Neural cell (in vitro differentiated cells): ENCODE measurements around the gene ZRANB1. TPM values are rescaled to one million over a fixed set of nuclear protein-coding genes. Genes with fewer than 3 reads are reported as not detected.

Source experiments
- H2AFZ ChIP-seq: fragments of 200-600, 300-800 bp; sonication (generic), shearing (Covaris generic); 2 replicates; pipeline ENCODE4 v1.6.0; 2014; ENCODE audit warnings: low read depth, mild to moderate bottlenecking, antibody characterized with exemption, low read length, moderate library complexity
- H3F3A ChIP-seq: fragments of 200-600 bp; shearing (Covaris generic); 2 replicates; pipeline ENCODE4 v1.6.1; 2016; ENCODE audit warnings: mild to moderate bottlenecking, moderate library complexity, mixed read lengths, antibody characterized with exemption, low read length; ENCODE audit not compliant: insufficient read depth, poor library complexity, severe bottlenecking
- H3K27ac ChIP-seq: fragments of 200-600, 300-800 bp; sonication (generic), shearing (Covaris generic); 2 replicates; pipeline ENCODE4 v1.5.1; 2014; ENCODE audit warnings: mild to moderate bottlenecking, low read length, moderate library complexity
- H3K27me3 ChIP-seq: fragments of 300-800, 200-600 bp; sonication (generic), shearing (Covaris generic); 2 replicates; pipeline ENCODE4 v1.6.0; 2014; ENCODE audit warnings: mild to moderate bottlenecking, low read depth, low read length, moderate library complexity; ENCODE audit not compliant: insufficient read depth
- H3K36me3 ChIP-seq: fragments of 300-800, 200-600 bp; sonication (generic), shearing (Covaris generic); 2 replicates; pipeline ENCODE4 v1.5.1; 2014; ENCODE audit warnings: mild to moderate bottlenecking, antibody characterized with exemption, low read length, moderate library complexity; ENCODE audit not compliant: insufficient read depth
- H3K4me2 ChIP-seq: fragments of 300-800, 200-600 bp; sonication (generic), shearing (Covaris generic); 2 replicates; pipeline ENCODE4 v1.6.0; 2014; ENCODE audit warnings: mild to moderate bottlenecking, low read length
- H3K4me3 ChIP-seq: fragments of 300-800, 200-600 bp; sonication (generic), shearing (Covaris generic); 2 replicates; pipeline ENCODE4 v1.5.1; 2014; ENCODE audit warnings: mild to moderate bottlenecking, low read length, moderate library complexity
- H3K79me2 ChIP-seq: fragments of 200-600 bp; shearing (Covaris generic); replicated peaks from 2 replicates; pipeline ENCODE4 v1.6.0; 2014; ENCODE audit warnings: mild to moderate bottlenecking, low read length, moderate library complexity; ENCODE audit not compliant: insufficient read depth
- H3K9ac ChIP-seq: fragments of 300-800, 200-600 bp; sonication (generic), shearing (Covaris generic); 2 replicates; pipeline ENCODE4 v1.6.1; 2016; ENCODE audit warnings: mild to moderate bottlenecking, low read length, mixed read lengths
- H3K9me2 ChIP-seq: fragments of 200-600 bp; shearing (Covaris generic); 2 replicates; pipeline ENCODE4 v1.6.1; 2016; ENCODE audit warnings: mild to moderate bottlenecking, low read length, mixed read lengths; ENCODE audit not compliant: insufficient read depth
- H3K9me3 ChIP-seq: fragments of 200-600, 300-800 bp; sonication (generic), shearing (Covaris generic); 2 replicates; pipeline ENCODE4 v1.6.1; 2016; ENCODE audit warnings: mild to moderate bottlenecking, mixed run types, low read length, moderate library complexity, mixed read lengths
- H4K20me1 ChIP-seq: fragments of 200-600 bp; shearing (Covaris generic); 2 replicates; pipeline ENCODE4 v1.6.1; 2016; ENCODE audit warnings: mild to moderate bottlenecking, mixed run types; ENCODE audit not compliant: insufficient read depth
- EP300 ChIP-seq: fragments of 450-650 bp; conservative IDR thresholded peaks from 2 replicates; pipeline ENCODE4 v1.6.1; 2014; ENCODE audit warnings: antibody characterized with exemption, mild to moderate bottlenecking, moderate library complexity; ENCODE audit not compliant: poor library complexity, severe bottlenecking
- EZH2 ChIP-seq: fragments of 200-600, 300-800 bp; shearing (Covaris generic), sonication (generic); IDR thresholded peaks from 2 replicates; pipeline ENCODE4 v1.6.1; 2014; ENCODE audit warnings: antibody characterized with exemption, low read length, borderline replicate concordance, mild to moderate bottlenecking; ENCODE audit not compliant: insufficient read depth, poor library complexity, severe bottlenecking
- MXI1 ChIP-seq: fragments of 450-650 bp; conservative IDR thresholded peaks from 2 replicates; pipeline ENCODE4 v1.6.1; 2014; ENCODE audit warnings: antibody characterized with exemption, mild to moderate bottlenecking; ENCODE audit not compliant: poor library complexity, severe bottlenecking
- POLR2AphosphoS5 ChIP-seq: IDR thresholded peaks from 2 replicates; pipeline ENCODE4 v1.6.1; 2012
- RAD21 ChIP-seq: fragments of 450-650 bp; conservative IDR thresholded peaks from 2 replicates; pipeline ENCODE4 v1.6.1; 2014; ENCODE audit warnings: antibody characterized with exemption, mild to moderate bottlenecking, moderate library complexity
- REST ChIP-seq: IDR thresholded peaks from 2 replicates; pipeline ENCODE4 v1.6.1; 2012; ENCODE audit warnings: borderline replicate concordance
- SMC3 ChIP-seq: fragments of 450-650 bp; conservative IDR thresholded peaks from 2 replicates; pipeline ENCODE4 v1.6.1; 2014; ENCODE audit warnings: antibody characterized with exemption, mild to moderate bottlenecking, moderate library complexity; ENCODE audit not compliant: poor library complexity
- TAF1 ChIP-seq: IDR thresholded peaks from 2 replicates; pipeline ENCODE4 v1.6.1; 2012; ENCODE audit warnings: low read depth
- polyA plus RNA-seq: library from polyadenylated mRNA; depleted of rRNA; stranded (reverse); fragments of >200 nt; gene quantifications from 2 replicates; pipeline ENCODE4 v1.2.3, GENCODE V29; 2014
- TF ChIP-seq, protein P1 (sequence below): fragments of 450-650 bp; IDR thresholded peaks from 2 replicates; pipeline ENCODE4 v1.5.1; 2014; ENCODE audit warnings: antibody characterized with exemption, mild to moderate bottlenecking, moderate library complexity; ENCODE audit not compliant: poor library complexity, severe bottlenecking

The ZRANB1 gene
- polyA plus RNA-seq, 1 donor from 2014 or later = 47.7 TPM

DNA sequence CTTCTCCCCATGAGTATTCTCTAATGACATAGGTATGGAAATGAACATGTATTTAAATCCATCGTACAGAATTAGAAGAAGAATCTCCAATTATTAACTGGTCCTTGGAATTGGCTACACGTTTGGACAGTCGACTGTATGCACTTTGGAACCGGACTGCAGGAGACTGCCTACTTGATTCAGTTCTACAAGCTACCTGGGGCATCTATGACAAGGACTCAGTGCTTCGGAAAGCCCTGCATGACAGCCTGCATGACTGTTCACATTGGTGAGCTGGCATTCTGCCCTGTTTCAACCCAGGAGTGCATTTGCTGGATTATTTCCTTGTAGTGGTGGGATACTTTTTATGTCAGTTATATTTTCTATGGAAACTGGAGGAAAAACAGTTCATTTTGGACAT is 32.2 kb downstream of the ZRANB1 start:
- H3K9me3 ChIP-seq = no peaks in the 10 kb centered on the region
- TF ChIP-seq EZH2 (no peak), POLR2AphosphoS5 (no peak), MXI1 (no peak), TAF1 (no peak), SMC3 (no peak), REST (no peak), EP300 (no peak), RAD21 (no peak)
- TF ChIP-seq, protein P1, sequence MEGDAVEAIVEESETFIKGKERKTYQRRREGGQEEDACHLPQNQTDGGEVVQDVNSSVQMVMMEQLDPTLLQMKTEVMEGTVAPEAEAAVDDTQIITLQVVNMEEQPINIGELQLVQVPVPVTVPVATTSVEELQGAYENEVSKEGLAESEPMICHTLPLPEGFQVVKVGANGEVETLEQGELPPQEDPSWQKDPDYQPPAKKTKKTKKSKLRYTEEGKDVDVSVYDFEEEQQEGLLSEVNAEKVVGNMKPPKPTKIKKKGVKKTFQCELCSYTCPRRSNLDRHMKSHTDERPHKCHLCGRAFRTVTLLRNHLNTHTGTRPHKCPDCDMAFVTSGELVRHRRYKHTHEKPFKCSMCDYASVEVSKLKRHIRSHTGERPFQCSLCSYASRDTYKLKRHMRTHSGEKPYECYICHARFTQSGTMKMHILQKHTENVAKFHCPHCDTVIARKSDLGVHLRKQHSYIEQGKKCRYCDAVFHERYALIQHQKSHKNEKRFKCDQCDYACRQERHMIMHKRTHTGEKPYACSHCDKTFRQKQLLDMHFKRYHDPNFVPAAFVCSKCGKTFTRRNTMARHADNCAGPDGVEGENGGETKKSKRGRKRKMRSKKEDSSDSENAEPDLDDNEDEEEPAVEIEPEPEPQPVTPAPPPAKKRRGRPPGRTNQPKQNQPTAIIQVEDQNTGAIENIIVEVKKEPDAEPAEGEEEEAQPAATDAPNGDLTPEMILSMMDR = no peak
- no peaks in the 10 kb centered on the region for H3K27me3 ChIP-seq
- no peaks in the 10 kb centered on the region for H3F3A ChIP-seq
- H3K9me2 ChIP-seq = no peaks in the 10 kb centered on the region
- H2AFZ ChIP-seq = no peak overlapping the region
- H3K27ac ChIP-seq = no peak overlapping the region
- H3K79me2 ChIP-seq = peaks cover 11% of the 10 kb centered on the region
- no peak overlapping the region for H3K4me2 ChIP-seq
- H3K36me3 ChIP-seq = peaks cover 9% of the 10 kb centered on the region
- no peaks in the 10 kb centered on the region for H4K20me1 ChIP-seq
- no peak overlapping the region for H3K4me3 ChIP-seq
- no peak overlapping the region for H3K9ac ChIP-seq

GRCh38 chr10:124975977-124976514 is 34.1 kb downstream of the ZRANB1 start:
- H4K20me1 ChIP-seq = no peaks in the 10 kb centered on the region

GRCh38 chr10:124977161-124977560 is 35.2 kb downstream of the ZRANB1 start:
- Histone ChIP-seq H3K4me2 (no peak overlapping the region), H3K27me3 (no peaks in the 10 kb centered on the region), H4K20me1 (no peaks in the 10 kb centered on the region), H3F3A (no peaks in the 10 kb centered on the region), H3K9me3 (no peaks in the 10 kb centered on the region), H3K79me2 (peaks cover 25% of the 10 kb centered on the region), H3K9ac (no peak overlapping the region), H3K9me2 (no peaks in the 10 kb centered on the region), H2AFZ (no peak overlapping the region), H3K27ac (no peak overlapping the region), H3K36me3 (peaks cover 10% of the 10 kb centered on the region), H3K4me3 (no peak overlapping the region)
- TF ChIP-seq, protein P1 = no peak
- no peak for TF ChIP-seq MXI1
- no peak for TF ChIP-seq POLR2AphosphoS5
- TF ChIP-seq EP300 = no peak
- TF ChIP-seq REST = no peak
- no peak for TF ChIP-seq TAF1
- no peak for TF ChIP-seq EZH2

More at GRCh38 chr10:124975977-124976514, 34.1 kb downstream of the ZRANB1 start:
- H3K27ac ChIP-seq = no peak overlapping the region
- no peaks in the 10 kb centered on the region for H3K27me3 ChIP-seq
- no peaks in the 10 kb centered on the region for H3F3A ChIP-seq
- TF ChIP-seq EZH2 = no peak
- H3K9ac ChIP-seq = no peak overlapping the region
- no peak overlapping the region for H2AFZ ChIP-seq
- H3K36me3 ChIP-seq = peaks cover 10% of the 10 kb centered on the region
- no peak overlapping the region for H3K4me3 ChIP-seq
- H3K9me3 ChIP-seq = no peaks in the 10 kb centered on the region
- H3K9me2 ChIP-seq = no peaks in the 10 kb centered on the region
- no peak overlapping the region for H3K4me2 ChIP-seq
- peaks cover 25% of the 10 kb centered on the region for H3K79me2 ChIP-seq
